PC-3 (cell line): Measurements from ENCODE around the gene MDFIC. TPM values are rescaled to one million over a fixed set of nuclear protein-coding genes. Genes with fewer than 3 reads are reported as not detected.

Experiments
- ATAC-seq: fragments of 200-7000 bp; cut with Tn5 transposase; 2 replicates; pipeline ENCODE4 v1.9.1; 2020; ENCODE audit warnings: mild to moderate bottlenecking, moderate library complexity
- Bru-seq: library from RNA; stranded (reverse); fragments of 400-500 nt; gene quantifications from one replicate; lab custom pipeline; 2021; lab: Mats Ljungman, UMichigan
- BruChase-seq, 2 experiments: library from RNA; stranded (reverse); fragments of 400-500 nt; gene quantifications; one replicate each; lab custom pipeline; 2021; lab: Mats Ljungman, UMichigan
- BruUV-seq: library from RNA; stranded (reverse); fragments of 400-500 nt; replicated peaks from 2 replicates; lab custom pipeline; 2021; lab: Mats Ljungman, UMichigan
- CTCF ChIA-PET: fragments of 300-600 bp; sonication (Branson Sonifier 250); formaldehyde crosslinking; loops from one replicate; lab custom pipeline; 2022; ENCODE audit warnings: antibody characterized with exemption; lab: Charles Lee
- POLR2A ChIA-PET: fragments of 300-600 bp; sonication (Branson Sonifier 250); formaldehyde crosslinking; loops from one replicate; lab custom pipeline; 2022; ENCODE audit warnings: antibody characterized with exemption; ENCODE audit not compliant: unreplicated experiment; lab: Charles Lee
- DNase-seq: peaks from one replicate; pipeline ENCODE4 v3.0.0-alpha.2; 2015
- H2AFZ ChIP-seq: fragments of 300-600 bp; sonication (generic); 2 replicates; pipeline ENCODE4 v1.6.0; 2016; ENCODE audit warnings: antibody characterized with exemption, low read length
- H3F3A ChIP-seq: fragments of 300-600 bp; sonication (generic); one replicate; pipeline ENCODE4 v1.6.0; 2017; ENCODE audit warnings: antibody characterized with exemption, low read length, control low read depth, mild to moderate bottlenecking; ENCODE audit not compliant: unreplicated experiment
- H3K27ac ChIP-seq: fragments of 300-600 bp; sonication (generic); 2 replicates; pipeline ENCODE4 v1.5.1; 2016; ENCODE audit warnings: mild to moderate bottlenecking, low read length
- H3K27me3 ChIP-seq: fragments of 300-600 bp; sonication (generic); 2 replicates; pipeline ENCODE4 v1.6.1; 2016; ENCODE audit warnings: low read length, mixed read lengths
- H3K36me3 ChIP-seq: fragments of 300-600 bp; sonication (generic); 2 replicates; pipeline ENCODE4 v1.6.1; 2016; ENCODE audit warnings: low read depth, mixed run types, low read length, mixed read lengths
- H3K4me1 ChIP-seq: fragments of 300-600 bp; sonication (generic); 2 replicates; pipeline ENCODE4 v1.5.1; 2016; ENCODE audit warnings: low read length; ENCODE audit not compliant: insufficient read depth
- H3K4me2 ChIP-seq: fragments of 300-600 bp; sonication (generic); 2 replicates; pipeline ENCODE4 v1.6.0; 2016; ENCODE audit warnings: low read length
- H3K4me3 ChIP-seq: fragments of 300-600 bp; sonication (generic); 2 replicates; pipeline ENCODE4 v1.5.1; 2016; ENCODE audit warnings: mild to moderate bottlenecking, low read length, mixed read lengths
- H3K79me2 ChIP-seq: fragments of 300-600 bp; sonication (generic); 2 replicates; pipeline ENCODE4 v1.6.1; 2017; ENCODE audit warnings: low read length, mixed read lengths
- H3K9ac ChIP-seq: fragments of 300-600 bp; sonication (generic); 2 replicates; pipeline ENCODE4 v1.6.0; 2016; ENCODE audit warnings: mild to moderate bottlenecking, low read length
- H3K9me2 ChIP-seq: fragments of 300-600 bp; sonication (generic); replicated peaks from 2 replicates; pipeline ENCODE4 v1.6.1; 2016; ENCODE audit warnings: mixed run types, low read length, mixed read lengths
- H3K9me3 ChIP-seq: fragments of 300-600 bp; sonication (generic); 2 replicates; pipeline ENCODE4 v1.6.1; 2016; ENCODE audit warnings: low read length, mixed read lengths
- H4K20me1 ChIP-seq: fragments of 300-600 bp; sonication (generic); 2 replicates; pipeline ENCODE4 v1.6.1; 2016; ENCODE audit warnings: low read length, mixed read lengths
- EZH2 ChIP-seq: fragments of 300-600 bp; sonication (generic); IDR thresholded peaks from one replicate; pipeline ENCODE4 v1.6.1; 2017; ENCODE audit warnings: antibody characterized with exemption, mild to moderate bottlenecking, low read length; ENCODE audit not compliant: unreplicated experiment
- EZH2phosphoT487 ChIP-seq: fragments of 300-600 bp; sonication (generic); IDR thresholded peaks from 2 replicates; pipeline ENCODE4 v1.6.1; 2018; ENCODE audit warnings: mild to moderate bottlenecking, antibody characterized with exemption, low read length, borderline replicate concordance
- intact Hi-C: fragments of 100-400 bp; cut with micrococcal nuclease; formaldehyde crosslinking; loops from 2 replicates; pipeline ENCODE4 v1.9.0; 2023
- long read RNA-seq: library from polyadenylated mRNA; unstranded; transcript quantifications from one replicate; pipeline ENCODE4 v2.0.0, GENCODE V29; 2021; ENCODE audit not compliant: unreplicated experiment
- total RNA-seq: library from RNA; depleted of rRNA; stranded (reverse); fragments of >200 nt; gene quantifications from 2 replicates; pipeline ENCODE4 v1.2.3, GENCODE V29; 2014; rRNA removed
- TF ChIP-seq, protein P1 (sequence below): fragments of 300-600 bp; sonication (generic); conservative IDR thresholded peaks from 2 replicates; pipeline ENCODE4 v1.5.1; 2017; ENCODE audit warnings: antibody characterized with exemption, low read depth, mild to moderate bottlenecking, low read length

The MDFIC gene, protein sequence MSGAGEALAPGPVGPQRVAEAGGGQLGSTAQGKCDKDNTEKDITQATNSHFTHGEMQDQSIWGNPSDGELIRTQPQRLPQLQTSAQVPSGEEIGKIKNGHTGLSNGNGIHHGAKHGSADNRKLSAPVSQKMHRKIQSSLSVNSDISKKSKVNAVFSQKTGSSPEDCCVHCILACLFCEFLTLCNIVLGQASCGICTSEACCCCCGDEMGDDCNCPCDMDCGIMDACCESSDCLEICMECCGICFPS
- 31.6 and 33.9 TPM in 2 replicates for total RNA-seq
- percentile 61 among the genes with signal in this experiment for Bru-seq, nascent RNA
- BruChase-seq, experiment 1, labeled RNA remaining after a 6-hour chase, result percentile 49 among the genes with signal in this experiment
- BruChase-seq, experiment 2, labeled RNA remaining after a 2-hour chase, result percentile 44 among the genes with signal in this experiment
- long read RNA-seq, full-length matches to known transcripts, result 44 of 61 reads
- long read RNA-seq, partial matches to known transcripts, result 5 of 61 reads
- long read RNA-seq, other reads (novel, unspliced or antisense), result 12 of 61 reads

DNA sequence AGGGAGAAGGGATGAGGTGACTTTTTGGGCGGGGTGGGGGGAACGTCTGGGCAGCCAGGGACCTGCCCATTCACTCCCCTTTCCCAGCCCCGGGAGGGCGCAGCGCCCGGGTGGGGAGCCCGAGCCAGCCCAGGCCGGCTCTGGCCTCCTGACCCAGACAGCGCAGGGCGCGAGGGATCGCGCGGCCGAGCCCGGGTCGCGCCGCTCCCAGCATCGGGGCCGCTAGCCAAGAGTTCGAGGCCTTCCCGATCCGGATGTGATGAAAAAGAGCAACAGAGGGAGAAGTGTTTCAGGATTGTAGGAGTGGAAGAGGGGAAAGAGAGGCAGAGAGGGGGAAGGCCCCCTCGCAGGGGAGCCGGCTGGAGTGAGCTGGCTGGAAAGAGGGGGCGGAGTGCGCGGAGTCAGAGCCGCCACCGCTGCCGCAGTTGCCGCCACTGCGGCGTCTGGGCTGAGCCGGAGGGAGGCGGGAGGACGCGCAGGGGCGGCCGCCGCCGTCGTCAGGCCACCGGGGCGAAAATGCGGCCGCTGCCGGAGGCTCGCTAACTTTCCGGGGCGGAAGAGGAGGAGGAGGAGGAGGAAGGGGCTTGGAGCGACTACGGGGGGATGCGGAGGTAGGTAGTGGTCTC lies at the start of gene MDFIC:
MDFIC (plus strand) TSS at position 69 of the 626 bp plus-strand sequence. CDS start 940 bp downstream, outside the sequence.
- peak within 1 kb of the TSS; percentile 78 for H3K4me3 ChIP-seq
- no peaks in the 10 kb centered on the region for H3K27me3 ChIP-seq
- TF ChIP-seq EZH2phosphoT487, result no peak
- TF ChIP-seq EZH2, result no peak
- TF ChIP-seq, protein P1, sequence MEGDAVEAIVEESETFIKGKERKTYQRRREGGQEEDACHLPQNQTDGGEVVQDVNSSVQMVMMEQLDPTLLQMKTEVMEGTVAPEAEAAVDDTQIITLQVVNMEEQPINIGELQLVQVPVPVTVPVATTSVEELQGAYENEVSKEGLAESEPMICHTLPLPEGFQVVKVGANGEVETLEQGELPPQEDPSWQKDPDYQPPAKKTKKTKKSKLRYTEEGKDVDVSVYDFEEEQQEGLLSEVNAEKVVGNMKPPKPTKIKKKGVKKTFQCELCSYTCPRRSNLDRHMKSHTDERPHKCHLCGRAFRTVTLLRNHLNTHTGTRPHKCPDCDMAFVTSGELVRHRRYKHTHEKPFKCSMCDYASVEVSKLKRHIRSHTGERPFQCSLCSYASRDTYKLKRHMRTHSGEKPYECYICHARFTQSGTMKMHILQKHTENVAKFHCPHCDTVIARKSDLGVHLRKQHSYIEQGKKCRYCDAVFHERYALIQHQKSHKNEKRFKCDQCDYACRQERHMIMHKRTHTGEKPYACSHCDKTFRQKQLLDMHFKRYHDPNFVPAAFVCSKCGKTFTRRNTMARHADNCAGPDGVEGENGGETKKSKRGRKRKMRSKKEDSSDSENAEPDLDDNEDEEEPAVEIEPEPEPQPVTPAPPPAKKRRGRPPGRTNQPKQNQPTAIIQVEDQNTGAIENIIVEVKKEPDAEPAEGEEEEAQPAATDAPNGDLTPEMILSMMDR, result no peak
- H3K27ac ChIP-seq, result peak within 1 kb of the TSS; percentile 11
- H3K9ac ChIP-seq, result peak within 1 kb of the TSS; percentile 86
- BruUV-seq, result no TSS peak
- peak within 1 kb of the TSS; percentile 98 for H2AFZ ChIP-seq
- no peaks in the 10 kb centered on the region; the same call in 1 of the 2 replicates for H3K36me3 ChIP-seq
- ATAC-seq (peak; percentile 61), DNase-seq (peak; percentile 45)
- peak within 1 kb of the TSS; percentile 88 for H3K4me2 ChIP-seq
- H3K4me1 ChIP-seq, result peaks cover 13% of the 10 kb centered on the region
- intact Hi-C loops, result loop anchor here (5.0 kb wide), 2 partner anchors 215 to 295 kb away; no protein-coding TSS in a partner anchor
- POLR2A ChIA-PET, result no interaction called here
- H3K9me2 ChIP-seq, result no peaks in the 10 kb centered on the region
- no peaks in the 10 kb centered on the region for H3K9me3 ChIP-seq
- no peaks in the 10 kb centered on the region for H4K20me1 ChIP-seq
- H3K79me2 ChIP-seq, result peaks cover 33% of the 10 kb centered on the region
- no peaks in the 10 kb centered on the region for H3F3A ChIP-seq
- CTCF ChIA-PET, result no interaction called here

DNA sequence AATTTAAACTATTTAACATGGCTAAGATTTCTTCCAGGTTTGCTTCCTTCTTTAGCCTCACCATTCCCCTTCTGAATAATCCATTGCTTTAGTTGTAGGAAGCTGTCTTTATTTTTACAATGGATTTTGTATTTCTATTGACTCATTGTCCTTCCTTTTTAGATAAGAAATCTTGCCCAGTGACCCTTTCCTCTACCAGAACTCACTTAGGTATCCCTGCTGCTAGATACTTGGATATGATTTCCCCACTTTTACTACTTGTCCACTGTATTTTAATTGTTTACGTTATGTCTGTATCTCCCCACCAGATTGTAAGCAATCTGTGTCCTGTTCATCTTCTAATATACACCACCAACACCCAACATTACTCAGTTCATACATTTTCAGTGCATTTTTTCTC lies 47.7 kb upstream of the MDFIC start:
- ATAC-seq (no peak), DNase-seq (no peak)
- ChIA-PET POLR2A (no interaction called here), CTCF (no interaction called here)
- Histone ChIP-seq H3K27me3 (no peaks in the 10 kb centered on the region), H3K9ac (no peak overlapping the region), H3K27ac (no peak overlapping the region), H3K9me3 (no peaks in the 10 kb centered on the region), H3K9me2 (no peaks in the 10 kb centered on the region), H3K4me2 (no peak overlapping the region), H4K20me1 (no peaks in the 10 kb centered on the region), H3K4me3 (no peak overlapping the region), H3F3A (no peaks in the 10 kb centered on the region), H3K4me1 (no peaks in the 10 kb centered on the region), H3K79me2 (no peaks in the 10 kb centered on the region), H3K36me3 (no peaks in the 10 kb centered on the region), H2AFZ (no peak overlapping the region)
- intact Hi-C loops, result no loop called here
- no TSS peak for BruUV-seq
- TF ChIP-seq EZH2 (no peak), EZH2phosphoT487 (no peak)
- TF ChIP-seq, protein P1, result no peak
